ENCODE measurements around the gene RCOR2. TPM values are rescaled to one million over a fixed set of nuclear protein-coding genes. Genes with fewer than 3 reads are reported as not detected.
A peak's percentile ranks its signal among the peaks of the same experiment; 100 is the strongest.

Gene RCOR2
- total and polyA plus RNA-seq, 2 of the 13 experiments (the other 11 are each of a cell fraction or from before 2014, with no cell fraction given): 8.3 to 8.5 TPM

- TF ChIP-seq CEBPZ (IDR thresholded peaks at IDR 0.05; ENCODE audit: low read length): no peak
- peak; percentile 35 for TF ChIP-seq ASH2L (IDR thresholded peaks at IDR 0.05; ENCODE audit: insufficient read length, low read depth, low read length)
- no peak for TF ChIP-seq ZNF788 (CRISPR knock-in tag; IDR thresholded peaks at IDR 0.05; ENCODE audit: borderline replicate concordance)
- TF ChIP-seq TRIM24 (CRISPR knock-in tag; IDR thresholded peaks at IDR 0.05): no peak
- TF ChIP-seq MEIS1 (CRISPR knock-in tag; IDR thresholded peaks at IDR 0.05; ENCODE audit: borderline replicate concordance): peak; percentile 20; the same call in 1 of the 2 replicates
- no peak for TF ChIP-seq SNRNP70 (IDR thresholded peaks at IDR 0.05; ENCODE audit: low read depth, low read length)
- TF ChIP-seq SUZ12 (IDR thresholded peaks at IDR 0.05; ENCODE audit: low read depth, low read length): no peak
- TF ChIP-seq IRX3 (CRISPR knock-in tag; IDR thresholded peaks at IDR 0.05; ENCODE audit: borderline replicate concordance, low read depth): no peak
- TF ChIP-seq ZSCAN30 (CRISPR knock-in tag; IDR thresholded peaks at IDR 0.05): no peak; the same call in 1 of the 2 replicates
- no peak for TF ChIP-seq TBX3 (IDR thresholded peaks at IDR 0.05; ENCODE audit: borderline replicate concordance)
- no peak for TF ChIP-seq MIXL1 (CRISPR knock-in tag; IDR thresholded peaks at IDR 0.05)
- TF ChIP-seq GLMP (CRISPR knock-in tag; IDR thresholded peaks at IDR 0.05; ENCODE audit: borderline replicate concordance): no peak
- no peak for TF ChIP-seq LCORL (IDR thresholded peaks at IDR 0.05)
- 0 out of 2 replicates have a peak, but pooled peaks have one; percentile 29 for TF ChIP-seq LCORL (CRISPR knock-in tag; IDR thresholded peaks at IDR 0.05)
- TF ChIP-seq ZNF30 (CRISPR knock-in tag; IDR thresholded peaks at IDR 0.05): no peak
- TF ChIP-seq ZC3H13 (CRISPR knock-in tag; IDR thresholded peaks at IDR 0.05): 0 out of 2 replicates have a peak, but pooled peaks have one; percentile 37
- no peak for TF ChIP-seq ZNF709 (CRISPR knock-in tag; IDR thresholded peaks at IDR 0.05)
- no peak for TF ChIP-seq ZHX1 (CRISPR knock-in tag; IDR thresholded peaks at IDR 0.05; ENCODE audit: low read depth)
- TF ChIP-seq E2F1 (CRISPR knock-in tag; IDR thresholded peaks at IDR 0.05): no peak
- TF ChIP-seq RARG (CRISPR knock-in tag; IDR thresholded peaks at IDR 0.05; ENCODE audit: low read depth): no peak
- TF ChIP-seq EZH2 (conservative IDR thresholded peaks at IDR 0.05; ENCODE audit: low read depth, low read length): no peak
- TF ChIP-seq ZNF468 (CRISPR knock-in tag; IDR thresholded peaks at IDR 0.05): no peak
Observed at GRCh38 chr11:63920126-63920938, 3.4 kb upstream of the RCOR2 start (continued).

Data from HepG2 (cell line).